Parathyroid adenoma (tissue), 2 donors: ENCODE data around the gene DNMT1.

Experiments
- H2AFZ ChIP-seq: fragments of 300-600 bp; sonication (generic); one replicate; pipeline ENCODE4 v1.7.0; 2017; ENCODE audit warnings: antibody characterized with exemption, mild to moderate bottlenecking
- H3K27ac ChIP-seq: fragments of 300-600 bp; sonication (generic); one replicate; pipeline ENCODE4 v1.7.0; 2017
- H3K27me3 ChIP-seq: fragments of 300-600 bp; sonication (generic); one replicate; pipeline ENCODE4 v1.7.0; 2017; ENCODE audit warnings: low read length; ENCODE audit not compliant: control insufficient read depth, insufficient read depth
- H3K36me3 ChIP-seq: fragments of 300-600 bp; sonication (generic); one replicate; pipeline ENCODE4 v1.7.0; 2017; ENCODE audit warnings: low read length; ENCODE audit not compliant: control insufficient read depth, insufficient read depth
- H3K4me1 ChIP-seq: fragments of 300-600 bp; sonication (generic); one replicate; pipeline ENCODE4 v1.7.0; 2017; ENCODE audit warnings: control low read depth
- H3K4me2 ChIP-seq: fragments of 300-600 bp; sonication (generic); one replicate; pipeline ENCODE4 v1.7.0; 2017; ENCODE audit warnings: low read length
- H3K4me3 ChIP-seq: fragments of 300-600 bp; sonication (generic); one replicate; pipeline ENCODE4 v1.7.0; 2017; ENCODE audit warnings: low read depth, low read length
- H3K79me2 ChIP-seq: fragments of 300-600 bp; sonication (generic); one replicate; pipeline ENCODE4 v1.7.0; 2017; ENCODE audit warnings: control low read depth
- H3K9ac ChIP-seq: fragments of 300-600 bp; sonication (generic); one replicate; pipeline ENCODE4 v1.7.0; 2017; ENCODE audit warnings: mild to moderate bottlenecking
- H3K9me3 ChIP-seq: fragments of 300-600 bp; sonication (generic); one replicate; pipeline ENCODE4 v1.7.0; 2017; ENCODE audit warnings: low read length; ENCODE audit not compliant: control insufficient read depth
- TF ChIP-seq, protein P1 (sequence below): fragments of 300-600 bp; sonication (generic); IDR thresholded peaks from one replicate; pipeline ENCODE4 v1.7.0; 2017; ENCODE audit warnings: antibody characterized with exemption, mild to moderate bottlenecking
- donor health status: primary hyperparathyroidism.

The DNMT1 gene

DNA sequence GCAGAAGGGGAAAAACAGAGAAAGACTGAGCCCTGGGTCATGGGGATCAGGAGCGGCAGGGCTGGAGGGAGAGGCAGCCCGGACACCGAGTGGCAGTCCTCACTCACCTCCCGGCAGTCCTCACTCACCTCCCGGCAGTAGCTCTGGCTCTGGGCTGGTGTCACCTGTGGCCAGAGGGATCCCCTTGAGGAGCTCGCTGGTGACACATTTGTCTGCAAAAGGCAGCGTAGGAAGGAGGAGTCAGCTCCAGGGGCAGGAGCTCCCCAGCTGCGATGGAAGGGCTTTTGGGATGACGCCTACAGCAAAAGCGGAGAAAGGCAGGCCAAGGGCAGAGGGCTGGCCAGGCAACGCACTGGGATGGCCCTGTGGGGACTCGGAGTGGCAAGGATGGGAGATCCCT lies 75.8 kb downstream of the DNMT1 start:
- H3K4me1 ChIP-seq = no peaks in the 10 kb centered on the region
- peak overlapping the region; percentile 40 for H3K27ac ChIP-seq
- H3K4me3 ChIP-seq = peak overlapping the region; percentile 94
- H3K27me3 ChIP-seq = no peaks in the 10 kb centered on the region
- peak overlapping the region; percentile 56 for H3K9ac ChIP-seq
- peaks cover 3% of the 10 kb centered on the region for H3K79me2 ChIP-seq
- H2AFZ ChIP-seq = no peak overlapping the region
- H3K36me3 ChIP-seq = no peaks in the 10 kb centered on the region
- peak overlapping the region; percentile 82 for H3K4me2 ChIP-seq
- TF ChIP-seq, protein P1, sequence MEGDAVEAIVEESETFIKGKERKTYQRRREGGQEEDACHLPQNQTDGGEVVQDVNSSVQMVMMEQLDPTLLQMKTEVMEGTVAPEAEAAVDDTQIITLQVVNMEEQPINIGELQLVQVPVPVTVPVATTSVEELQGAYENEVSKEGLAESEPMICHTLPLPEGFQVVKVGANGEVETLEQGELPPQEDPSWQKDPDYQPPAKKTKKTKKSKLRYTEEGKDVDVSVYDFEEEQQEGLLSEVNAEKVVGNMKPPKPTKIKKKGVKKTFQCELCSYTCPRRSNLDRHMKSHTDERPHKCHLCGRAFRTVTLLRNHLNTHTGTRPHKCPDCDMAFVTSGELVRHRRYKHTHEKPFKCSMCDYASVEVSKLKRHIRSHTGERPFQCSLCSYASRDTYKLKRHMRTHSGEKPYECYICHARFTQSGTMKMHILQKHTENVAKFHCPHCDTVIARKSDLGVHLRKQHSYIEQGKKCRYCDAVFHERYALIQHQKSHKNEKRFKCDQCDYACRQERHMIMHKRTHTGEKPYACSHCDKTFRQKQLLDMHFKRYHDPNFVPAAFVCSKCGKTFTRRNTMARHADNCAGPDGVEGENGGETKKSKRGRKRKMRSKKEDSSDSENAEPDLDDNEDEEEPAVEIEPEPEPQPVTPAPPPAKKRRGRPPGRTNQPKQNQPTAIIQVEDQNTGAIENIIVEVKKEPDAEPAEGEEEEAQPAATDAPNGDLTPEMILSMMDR = no peak
- H3K9me3 ChIP-seq = no peaks in the 10 kb centered on the region

DNA sequence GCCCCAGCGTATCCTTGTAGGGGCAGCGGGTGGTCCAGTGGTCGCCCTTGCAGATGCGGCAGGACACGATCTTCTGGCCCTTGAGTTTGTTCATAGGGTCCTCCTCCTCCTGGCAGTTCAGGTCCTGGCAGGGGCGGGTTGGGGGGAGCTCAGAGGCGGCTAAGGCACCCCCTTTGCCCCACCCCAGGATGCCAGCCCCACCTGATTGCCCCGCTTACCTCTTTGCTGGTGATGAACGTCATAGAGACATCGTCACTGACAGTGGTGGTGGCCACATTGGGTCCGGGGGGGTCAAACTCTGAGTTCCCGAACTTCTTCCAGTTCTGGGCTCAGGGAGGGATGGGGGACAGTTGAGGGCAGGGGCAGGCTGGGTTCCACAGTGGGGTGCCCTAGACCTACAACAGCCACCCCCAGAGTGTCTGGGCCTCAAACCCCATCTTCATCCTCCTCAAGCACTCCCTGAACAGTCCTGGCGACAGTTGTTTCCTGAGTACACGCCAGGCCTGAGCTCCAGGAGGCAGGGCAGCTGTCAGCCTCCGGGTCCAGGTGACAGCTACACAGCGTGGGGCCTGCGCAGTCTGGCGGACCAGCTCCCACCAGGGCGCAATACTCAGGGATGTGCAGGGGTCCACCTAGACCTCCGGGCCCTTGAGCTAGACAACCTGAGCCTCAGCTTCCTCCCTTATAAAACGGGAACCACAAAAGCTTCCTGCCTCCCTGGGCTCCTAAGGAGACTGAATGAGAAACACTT lies 77.7 kb downstream of the DNMT1 start:
- no peaks in the 10 kb centered on the region for H3K4me1 ChIP-seq
- no peak overlapping the region for H3K27ac ChIP-seq

DNA sequence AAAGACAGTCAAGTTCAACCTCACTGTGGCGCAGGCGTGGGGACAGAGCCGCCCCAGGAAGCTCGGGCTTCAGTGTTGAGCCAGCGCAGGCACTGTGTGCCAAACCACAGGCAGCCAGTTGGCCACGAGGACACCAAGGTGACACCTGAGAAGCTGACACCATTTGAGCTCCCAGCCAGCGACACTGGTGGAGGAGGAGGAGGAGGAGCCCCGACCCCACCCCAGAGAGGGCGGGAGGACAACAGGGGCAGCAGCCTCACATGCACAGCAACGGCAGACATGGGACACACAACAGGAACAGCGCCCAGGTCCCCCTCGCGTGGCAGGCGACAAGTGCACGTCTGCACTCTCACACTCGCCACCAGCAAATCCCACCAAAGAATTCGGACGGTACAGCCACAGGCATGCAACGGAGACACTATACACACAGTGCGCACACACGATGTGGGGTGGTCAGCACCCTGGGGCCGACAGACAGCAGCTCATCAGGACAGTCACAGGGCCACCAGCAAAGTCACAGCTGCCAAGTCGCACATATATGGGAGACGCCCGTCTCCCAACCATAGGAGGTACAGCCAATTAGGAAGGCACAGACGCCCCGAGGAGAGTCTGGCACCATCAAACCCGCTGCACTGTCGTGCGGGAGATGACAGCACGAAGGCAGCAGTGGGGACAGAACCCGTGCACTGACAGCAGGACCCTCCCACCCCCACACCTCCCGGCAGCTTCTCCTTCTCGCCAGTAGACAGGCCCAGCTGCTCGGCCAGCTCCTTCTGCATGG lies 78.5 kb downstream of the DNMT1 start:
- H2AFZ ChIP-seq = no peak overlapping the region
- H3K4me3 ChIP-seq = no peak overlapping the region
- no peaks in the 10 kb centered on the region for H3K4me1 ChIP-seq
- H3K9ac ChIP-seq = no peak overlapping the region
- H3K36me3 ChIP-seq = no peaks in the 10 kb centered on the region
- H3K4me2 ChIP-seq = no peak overlapping the region
- no peaks in the 10 kb centered on the region for H3K9me3 ChIP-seq
- TF ChIP-seq, protein P1 = no peak
- H3K79me2 ChIP-seq = peaks cover 3% of the 10 kb centered on the region
- no peak overlapping the region for H3K27ac ChIP-seq
- no peaks in the 10 kb centered on the region for H3K27me3 ChIP-seq

More for the DNA sequence above, 77.7 kb downstream of the DNMT1 start:
- Histone ChIP-seq H3K27me3 (no peaks in the 10 kb centered on the region), H3K9me3 (no peaks in the 10 kb centered on the region), H3K79me2 (peaks cover 3% of the 10 kb centered on the region), H2AFZ (no peak overlapping the region), H3K4me2 (no peak overlapping the region), H3K4me3 (no peak overlapping the region), H3K9ac (no peak overlapping the region), H3K36me3 (no peaks in the 10 kb centered on the region)
- TF ChIP-seq, protein P1 = no peak

DNA sequence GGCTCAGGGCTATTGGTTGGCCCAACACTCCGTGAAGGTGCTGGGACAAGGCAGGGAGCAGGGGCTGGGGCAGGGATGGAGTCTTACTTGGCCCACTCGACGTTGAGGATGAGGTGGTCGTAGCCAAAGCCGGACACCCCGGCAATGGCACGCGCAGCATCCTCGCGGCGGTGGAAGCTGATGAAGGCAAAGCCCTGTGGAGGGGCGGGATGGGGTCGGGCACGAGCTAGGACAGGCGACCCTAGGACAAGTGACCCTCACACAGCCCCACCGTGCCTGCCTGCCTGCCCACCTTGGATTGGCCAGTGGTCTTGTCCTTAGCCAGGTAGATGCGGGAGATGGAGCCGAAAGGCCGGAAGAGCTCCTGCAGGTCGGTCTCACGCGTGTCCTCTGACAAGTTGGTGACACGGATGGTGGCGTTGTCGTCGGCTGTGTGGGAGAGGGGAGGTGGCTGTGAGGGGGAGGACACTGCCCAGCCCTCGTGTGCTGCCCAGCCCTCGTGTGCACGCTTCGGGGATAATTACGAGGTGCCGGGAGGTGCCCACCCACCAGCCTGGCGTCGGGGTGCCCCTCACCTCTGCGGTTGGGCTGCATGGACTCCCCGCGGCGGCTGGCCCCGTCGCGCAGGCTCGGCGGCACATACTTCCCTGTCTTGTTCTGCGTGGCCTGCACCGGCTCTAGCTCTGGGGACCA lies 79.2 kb downstream of the DNMT1 start:
- TF ChIP-seq, protein P1 = no peak
- Histone ChIP-seq H3K4me1 (no peaks in the 10 kb centered on the region), H3K27ac (no peak overlapping the region), H3K9me3 (no peaks in the 10 kb centered on the region), H3K4me2 (no peak overlapping the region), H3K36me3 (no peaks in the 10 kb centered on the region), H3K27me3 (no peaks in the 10 kb centered on the region), H3K79me2 (peaks cover 3% of the 10 kb centered on the region), H3K9ac (no peak overlapping the region), H3K4me3 (no peak overlapping the region), H2AFZ (no peak overlapping the region)
